Activated CD4-positive, CD25-positive, alpha-beta regulatory T cell (primary cell): ENCODE data around the gene PIK3CB.
A peak's percentile ranks its signal among the peaks of the same experiment; 100 is the strongest.
"Not testable (repeated sequence)": the region's sequence is repeated elsewhere in the genome, so short reads cannot be mapped to it uniquely, and the experiment has no call there.

Source experiments
- DNase-seq, 4 experiments: peaks; one replicate each; lab custom pipeline; 2025; lab: John Stamatoyannopoulos, UW

Gene PIK3CB

GRCh38 chr3:138806376-138807080 is 28.2 kb downstream of the PIK3CB start:
- DNase-seq: no peak

- no peak for DNase-seq
These were observed 31.6 kb downstream of the PIK3CB start for GRCh38 chr3:138803006-138803653.

GRCh38 chr3:138802223-138802622 is 32.5 kb downstream of the PIK3CB start:
- not testable (repeated sequence) for DNase-seq

- DNase-seq: no peak
These were observed 32.9 kb downstream of the PIK3CB start for GRCh38 chr3:138801792-138802191.

- DNase-seq: no peak
These were observed 34.5 kb downstream of the PIK3CB start for GRCh38 chr3:138800248-138800647.

GRCh38 chr3:138799822-138800221 is 34.9 kb downstream of the PIK3CB start:
- no peak for DNase-seq

GRCh38 chr3:138797508-138798038 is 37.2 kb downstream of the PIK3CB start:
- no peak for DNase-seq

GRCh38 chr3:138796761-138797160 is 38.0 kb downstream of the PIK3CB start:
- no peak for DNase-seq

GRCh38 chr3:138786788-138787271 is 47.9 kb downstream of the PIK3CB start:
- no peak for DNase-seq

- DNase-seq: no peak
These were observed 48.8 kb downstream of the PIK3CB start for GRCh38 chr3:138785951-138786350.

- DNase-seq: not testable (repeated sequence)
These were observed 49.3 kb downstream of the PIK3CB start for GRCh38 chr3:138785362-138785857.

- no peak for DNase-seq
These were observed 52.0 kb downstream of the PIK3CB start for GRCh38 chr3:138782755-138783154.

- DNase-seq: peak in 2 of 4 experiments; percentile 4 to 20
These were observed 53.7 kb downstream of the PIK3CB start for GRCh38 chr3:138781012-138781470.

- DNase-seq: no peak
These were observed 56.1 kb downstream of the PIK3CB start for GRCh38 chr3:138778643-138779042.

GRCh38 chr3:138776961-138777360 is 57.8 kb downstream of the PIK3CB start:
- no peak for DNase-seq

GRCh38 chr3:138775254-138775595 is 59.5 kb downstream of the PIK3CB start:
- no peak for DNase-seq

GRCh38 chr3:138774529-138775253 is 60.0 kb downstream of the PIK3CB start:
- DNase-seq: no peak

GRCh38 chr3:138771585-138771984 is 63.1 kb downstream of the PIK3CB start:
- DNase-seq: no peak

GRCh38 chr3:138769616-138770015 is 65.1 kb downstream of the PIK3CB start:
- DNase-seq: no peak

GRCh38 chr3:138768946-138769345 is 65.8 kb downstream of the PIK3CB start:
- no peak for DNase-seq

- no peak for DNase-seq
These were observed 66.6 kb downstream of the PIK3CB start for GRCh38 chr3:138768125-138768524.

GRCh38 chr3:138767498-138768104 is 67.1 kb downstream of the PIK3CB start:
- no peak for DNase-seq
